OCI-LY1 (cell line): Measurements from ENCODE around the gene VPS26B.

Experiments used
- H2AFZ ChIP-seq: fragments of 200-600 bp; sonication (generic), shearing (Covaris generic); 2 replicates; pipeline ENCODE4 v1.6.0; 2014; ENCODE audit warnings: antibody characterized with exemption, mild to moderate bottlenecking, low read length
- H3F3A ChIP-seq: fragments of 200-600 bp; sonication (generic), shearing (Covaris generic); 2 replicates; pipeline ENCODE4 v1.6.0; 2014; ENCODE audit warnings: mild to moderate bottlenecking, antibody characterized with exemption, low read length, moderate library complexity; ENCODE audit not compliant: insufficient read depth
- H3K27ac ChIP-seq: fragments of 200-600 bp; sonication (generic); 2 replicates; pipeline ENCODE4 v1.5.1; 2014; ENCODE audit warnings: low read length, mixed run types, mild to moderate bottlenecking, low read depth; ENCODE audit not compliant: poor library complexity, severe bottlenecking
- H3K27me3 ChIP-seq: fragments of 200-600 bp; sonication (generic); 2 replicates; pipeline ENCODE4 v1.6.0; 2014; ENCODE audit warnings: antibody characterized with exemption, mild to moderate bottlenecking, low read length, moderate library complexity; ENCODE audit not compliant: insufficient read depth
- H3K36me3 ChIP-seq: fragments of 200-600 bp; sonication (generic); 2 replicates; pipeline ENCODE4 v1.6.1; 2014; ENCODE audit warnings: mild to moderate bottlenecking, antibody characterized with exemption, low read length, moderate library complexity, mixed read lengths; ENCODE audit not compliant: insufficient read depth
- H3K4me1 ChIP-seq: fragments of 200-600 bp; sonication (generic); 2 replicates; pipeline ENCODE4 v1.5.1; 2014; ENCODE audit warnings: mild to moderate bottlenecking, low read length, moderate library complexity; ENCODE audit not compliant: insufficient read depth, severe bottlenecking
- H3K4me2 ChIP-seq: fragments of 200-600 bp; sonication (generic), shearing (Covaris generic); 2 replicates; pipeline ENCODE4 v1.6.1; 2014; ENCODE audit warnings: low read length
- H3K4me3 ChIP-seq: fragments of 200-600 bp; sonication (generic); 2 replicates; pipeline ENCODE4 v1.5.1; 2014; ENCODE audit warnings: low read length, low read depth, mild to moderate bottlenecking, mixed read lengths; ENCODE audit not compliant: poor library complexity, severe bottlenecking
- H3K79me2 ChIP-seq: fragments of 200-600 bp; shearing (Covaris generic); 2 replicates; pipeline ENCODE4 v1.6.1; 2016; ENCODE audit warnings: mixed run types, low read length, mixed read lengths; ENCODE audit not compliant: insufficient read depth
- H3K9ac ChIP-seq: fragments of 200-600 bp; sonication (generic), shearing (Covaris generic); 2 replicates; pipeline ENCODE4 v1.6.1; 2014; ENCODE audit warnings: mild to moderate bottlenecking, low read length, mixed read lengths
- H3K9me2 ChIP-seq: fragments of 200-600 bp; sonication (generic), shearing (Covaris generic); 2 replicates; pipeline ENCODE4 v1.6.1; 2014; ENCODE audit warnings: low read depth, mild to moderate bottlenecking, low read length, mixed read lengths
- H3K9me3 ChIP-seq: fragments of 200-600 bp; shearing (Covaris generic); 2 replicates; pipeline ENCODE4 v1.6.1; 2014; ENCODE audit warnings: low read length, mixed read lengths
- H4K20me1 ChIP-seq: fragments of 200-600 bp; sonication (generic), shearing (Covaris generic); 2 replicates; pipeline ENCODE4 v1.6.0; 2016; ENCODE audit warnings: mild to moderate bottlenecking, low read length; ENCODE audit not compliant: insufficient read depth
- EZH2 ChIP-seq: fragments of 200-600 bp; sonication (generic), shearing (Covaris generic); IDR thresholded peaks from 2 replicates; pipeline ENCODE4 v1.8.0; 2017; ENCODE audit warnings: borderline replicate concordance, mixed run types, mild to moderate bottlenecking, antibody characterized with exemption, low read length, moderate library complexity, mixed read lengths
- TF ChIP-seq, protein P1 (sequence below): fragments of 200-600 bp; sonication (generic), shearing (Covaris generic); IDR thresholded peaks from 2 replicates; pipeline ENCODE4 v1.5.1; 2017; ENCODE audit warnings: mild to moderate bottlenecking, antibody characterized with exemption, low read length, moderate library complexity, mixed read lengths

The VPS26B gene

DNA sequence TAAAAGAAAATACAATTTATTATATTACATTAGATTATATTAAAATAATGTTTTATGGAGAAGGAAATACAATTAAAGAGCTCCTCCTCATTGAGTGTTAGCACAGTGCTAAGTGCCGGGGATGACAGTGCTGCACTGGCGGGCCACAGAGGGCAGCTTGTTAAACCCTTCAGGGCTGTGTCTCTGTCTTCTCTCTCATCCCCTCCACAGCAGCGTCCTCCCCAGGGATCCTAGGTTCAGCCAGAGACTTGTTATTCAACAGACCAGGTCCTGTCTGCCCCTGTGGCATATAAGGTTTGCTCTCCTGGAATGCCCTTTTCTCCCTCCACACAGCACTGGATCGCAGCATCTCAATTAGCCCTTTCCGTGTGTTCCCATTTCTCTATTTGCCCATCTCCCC, 14.5 kb downstream of the VPS26B start:
- Histone ChIP-seq H3K9me3 (no peaks in the 10 kb centered on the region), H3K4me3 (no peak overlapping the region), H3K9ac (no peak overlapping the region), H3K4me2 (no peak overlapping the region), H3K9me2 (no peaks in the 10 kb centered on the region), H3K4me1 (no peaks in the 10 kb centered on the region), H3K36me3 (no peaks in the 10 kb centered on the region), H4K20me1 (no peaks in the 10 kb centered on the region), H3F3A (no peaks in the 10 kb centered on the region), H3K27me3 (peaks cover 6% of the 10 kb centered on the region; the same call in 1 of the 2 replicates), H3K27ac (no peak overlapping the region), H3K79me2 (no peaks in the 10 kb centered on the region), H2AFZ (no peak overlapping the region)
- no peak for TF ChIP-seq EZH2
- TF ChIP-seq, protein P1, sequence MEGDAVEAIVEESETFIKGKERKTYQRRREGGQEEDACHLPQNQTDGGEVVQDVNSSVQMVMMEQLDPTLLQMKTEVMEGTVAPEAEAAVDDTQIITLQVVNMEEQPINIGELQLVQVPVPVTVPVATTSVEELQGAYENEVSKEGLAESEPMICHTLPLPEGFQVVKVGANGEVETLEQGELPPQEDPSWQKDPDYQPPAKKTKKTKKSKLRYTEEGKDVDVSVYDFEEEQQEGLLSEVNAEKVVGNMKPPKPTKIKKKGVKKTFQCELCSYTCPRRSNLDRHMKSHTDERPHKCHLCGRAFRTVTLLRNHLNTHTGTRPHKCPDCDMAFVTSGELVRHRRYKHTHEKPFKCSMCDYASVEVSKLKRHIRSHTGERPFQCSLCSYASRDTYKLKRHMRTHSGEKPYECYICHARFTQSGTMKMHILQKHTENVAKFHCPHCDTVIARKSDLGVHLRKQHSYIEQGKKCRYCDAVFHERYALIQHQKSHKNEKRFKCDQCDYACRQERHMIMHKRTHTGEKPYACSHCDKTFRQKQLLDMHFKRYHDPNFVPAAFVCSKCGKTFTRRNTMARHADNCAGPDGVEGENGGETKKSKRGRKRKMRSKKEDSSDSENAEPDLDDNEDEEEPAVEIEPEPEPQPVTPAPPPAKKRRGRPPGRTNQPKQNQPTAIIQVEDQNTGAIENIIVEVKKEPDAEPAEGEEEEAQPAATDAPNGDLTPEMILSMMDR, result no peak

DNA sequence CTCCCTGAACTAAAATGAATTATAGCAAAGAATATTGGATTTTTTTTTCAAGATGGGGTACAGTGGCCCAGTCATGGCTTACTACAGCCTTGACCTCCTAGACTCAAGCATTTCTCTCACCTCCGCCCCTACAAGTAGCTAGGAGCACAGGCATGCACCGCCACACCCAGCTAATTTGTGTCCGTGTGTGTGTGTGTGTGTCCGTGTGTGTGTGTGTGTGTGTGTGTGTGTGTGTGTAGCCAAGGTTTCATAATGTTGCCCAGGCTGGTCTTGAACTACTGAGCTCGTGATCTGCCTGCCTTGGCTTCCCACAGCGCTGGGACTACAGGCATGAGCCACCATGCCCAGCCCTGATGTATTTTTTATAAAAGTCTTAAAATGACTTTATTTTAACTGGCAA, 16.1 kb downstream of the VPS26B start:
- TF ChIP-seq EZH2, result no peak
- TF ChIP-seq, protein P1, result no peak
- H2AFZ ChIP-seq, result no peak overlapping the region
- no peaks in the 10 kb centered on the region for H3K36me3 ChIP-seq
- no peaks in the 10 kb centered on the region for H3F3A ChIP-seq
- H3K9ac ChIP-seq, result no peak overlapping the region
- no peaks in the 10 kb centered on the region for H4K20me1 ChIP-seq
- no peak overlapping the region for H3K27ac ChIP-seq
- H3K27me3 ChIP-seq, result no peaks in the 10 kb centered on the region
- H3K79me2 ChIP-seq, result no peaks in the 10 kb centered on the region
- H3K4me3 ChIP-seq, result no peak overlapping the region
- no peaks in the 10 kb centered on the region for H3K4me1 ChIP-seq
- H3K9me2 ChIP-seq, result no peaks in the 10 kb centered on the region
- no peaks in the 10 kb centered on the region for H3K9me3 ChIP-seq
- H3K4me2 ChIP-seq, result no peak overlapping the region

DNA sequence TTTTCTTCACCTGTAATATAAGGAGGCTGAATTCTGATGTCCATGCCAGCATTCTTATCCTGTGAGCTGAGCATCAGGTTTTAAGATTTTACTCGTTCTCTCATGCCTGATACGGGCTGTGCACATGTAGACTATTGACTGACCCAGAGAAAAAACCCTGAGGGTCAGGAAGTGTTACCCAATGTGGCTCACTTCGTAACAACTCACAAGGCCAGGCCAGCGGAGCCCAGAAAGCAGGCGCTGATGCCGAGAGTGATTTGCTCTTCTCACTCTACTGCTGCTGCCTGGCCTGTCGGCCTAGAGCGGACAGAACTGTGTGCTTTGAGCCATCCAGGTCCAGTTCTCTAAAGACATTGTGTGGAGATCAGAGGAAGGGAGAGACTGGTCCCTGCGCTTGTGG, 17.9 kb downstream of the VPS26B start:
- H3K9me2 ChIP-seq, result no peaks in the 10 kb centered on the region
- H3K79me2 ChIP-seq, result no peaks in the 10 kb centered on the region
- no peak for TF ChIP-seq EZH2
- TF ChIP-seq, protein P1, result no peak
- no peaks in the 10 kb centered on the region for H4K20me1 ChIP-seq
- H3K9ac ChIP-seq, result no peak overlapping the region
- no peaks in the 10 kb centered on the region for H3K4me1 ChIP-seq
- no peak overlapping the region for H3K4me2 ChIP-seq
- no peaks in the 10 kb centered on the region for H3K9me3 ChIP-seq
- H3K36me3 ChIP-seq, result 0 out of 2 replicates have a peak, but pooled peaks cover 2% of the 10 kb centered on the region
- H3K4me3 ChIP-seq, result no peak overlapping the region
- H3K27ac ChIP-seq, result no peak overlapping the region
- no peaks in the 10 kb centered on the region for H3K27me3 ChIP-seq
- no peaks in the 10 kb centered on the region for H3F3A ChIP-seq
- H2AFZ ChIP-seq, result no peak overlapping the region
